ENCODE data around the gene SNX33. TPM values are rescaled to one million over a fixed set of nuclear protein-coding genes. Genes with fewer than 3 reads are reported as not detected.

Gene SNX33
- total and polyA plus RNA-seq, 2 of the 13 experiments (the other 11 are each of a cell fraction or from before 2014, with no cell fraction given) = 11.0 to 11.6 TPM

DNA sequence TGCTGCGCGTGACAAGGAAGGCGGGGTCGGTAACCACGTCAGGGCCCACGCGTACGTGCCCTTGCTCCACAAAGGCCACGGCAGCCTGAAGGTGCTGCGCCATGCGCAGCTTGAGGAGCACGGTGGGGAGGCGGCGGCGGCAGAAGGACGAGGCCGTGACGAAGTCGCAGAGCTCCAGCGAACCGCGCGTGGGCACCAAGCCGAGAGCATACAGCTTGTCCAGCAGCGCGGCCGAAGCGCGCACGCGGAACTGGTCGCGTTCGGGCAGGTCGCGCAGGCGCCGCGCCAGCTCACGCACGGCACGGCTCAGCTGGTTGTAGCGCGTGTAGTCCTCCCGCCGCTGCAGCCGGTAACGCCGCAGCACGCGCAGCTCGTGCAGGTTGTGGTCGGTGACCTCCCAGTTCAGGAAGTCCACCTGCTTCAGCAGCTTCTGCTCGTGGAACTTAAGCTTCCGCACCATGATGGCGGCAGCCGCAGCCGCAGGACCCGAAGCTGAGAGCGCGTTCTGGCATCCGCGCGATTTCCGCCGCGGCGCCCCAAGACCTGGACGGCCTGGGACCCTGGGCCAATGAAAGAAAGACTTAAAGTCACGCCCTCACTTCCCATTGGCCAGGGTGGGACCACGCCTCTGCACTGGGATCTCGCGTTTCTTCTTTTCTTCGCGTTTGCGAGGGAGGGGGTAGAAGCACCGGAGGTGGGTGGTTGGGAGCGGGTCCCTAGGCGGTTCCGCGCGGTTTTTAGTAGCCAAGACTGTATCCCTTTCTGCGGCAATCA is 7.8 kb upstream of the SNX33 start, which contains the start of gene IMP3 (continued):
- TF ChIP-seq, protein P1, sequence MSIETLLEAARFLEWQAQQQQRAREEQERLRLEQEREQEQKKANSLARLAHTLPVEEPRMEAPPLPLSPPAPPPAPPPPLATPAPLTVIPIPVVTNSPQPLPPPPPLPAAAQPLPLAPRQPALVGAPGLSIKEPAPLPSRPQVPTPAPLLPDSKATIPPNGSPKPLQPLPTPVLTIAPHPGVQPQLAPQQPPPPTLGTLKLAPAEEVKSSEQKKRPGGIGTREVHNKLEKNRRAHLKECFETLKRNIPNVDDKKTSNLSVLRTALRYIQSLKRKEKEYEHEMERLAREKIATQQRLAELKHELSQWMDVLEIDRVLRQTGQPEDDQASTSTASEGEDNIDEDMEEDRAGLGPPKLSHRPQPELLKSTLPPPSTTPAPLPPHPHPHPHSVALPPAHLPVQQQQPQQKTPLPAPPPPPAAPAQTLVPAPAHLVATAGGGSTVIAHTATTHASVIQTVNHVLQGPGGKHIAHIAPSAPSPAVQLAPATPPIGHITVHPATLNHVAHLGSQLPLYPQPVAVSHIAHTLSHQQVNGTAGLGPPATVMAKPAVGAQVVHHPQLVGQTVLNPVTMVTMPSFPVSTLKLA (IDR thresholded peaks at IDR 0.05) = peak; percentile 30; the same call in 1 of the 2 replicates
- TF ChIP-seq ZNF563 (CRISPR knock-in tag; IDR thresholded peaks at IDR 0.05) (peak; percentile 76), BATF2 (CRISPR knock-in tag; IDR thresholded peaks at IDR 0.05) (peak; percentile 50; the same call in 1 of the 2 replicates), ZBTB44 (CRISPR knock-in tag; IDR thresholded peaks at IDR 0.05) (peak; percentile 70; the same call in 1 of the 2 replicates), ZNF253 (CRISPR knock-in tag; IDR thresholded peaks at IDR 0.05; ENCODE audit: borderline replicate concordance) (no peak), UBTF (CRISPR knock-in tag; IDR thresholded peaks at IDR 0.05) (peak; percentile 93), ZNF629 (CRISPR knock-in tag; conservative IDR thresholded peaks at IDR 0.05) (peak; percentile 9), ZNF577 (CRISPR knock-in tag; IDR thresholded peaks at IDR 0.05; ENCODE audit: borderline replicate concordance, low read depth) (no peak), NR1H2 (CRISPR knock-in tag; IDR thresholded peaks at IDR 0.05; ENCODE audit: borderline replicate concordance, low read depth) (0 out of 2 replicates have a peak, but pooled peaks have one; percentile 68), SAFB2 (CRISPR knock-in tag; IDR thresholded peaks at IDR 0.05; ENCODE audit: borderline replicate concordance, low read depth) (no peak; the same call in 1 of the 2 replicates), ZNF256 (CRISPR knock-in tag; conservative IDR thresholded peaks at IDR 0.05) (peak; percentile 94), KDM3A (CRISPR knock-in tag; IDR thresholded peaks at IDR 0.05; ENCODE audit: low read depth) (peak; percentile 60; the same call in 1 of the 2 replicates), MZF1 (CRISPR knock-in tag; IDR thresholded peaks at IDR 0.05; ENCODE audit: borderline replicate concordance) (0 out of 2 replicates have a peak, but pooled peaks have one; percentile 45), MED1 (CRISPR knock-in tag; IDR thresholded peaks at IDR 0.05) (peak; percentile 83)
- TF ChIP-seq, protein P2, sequence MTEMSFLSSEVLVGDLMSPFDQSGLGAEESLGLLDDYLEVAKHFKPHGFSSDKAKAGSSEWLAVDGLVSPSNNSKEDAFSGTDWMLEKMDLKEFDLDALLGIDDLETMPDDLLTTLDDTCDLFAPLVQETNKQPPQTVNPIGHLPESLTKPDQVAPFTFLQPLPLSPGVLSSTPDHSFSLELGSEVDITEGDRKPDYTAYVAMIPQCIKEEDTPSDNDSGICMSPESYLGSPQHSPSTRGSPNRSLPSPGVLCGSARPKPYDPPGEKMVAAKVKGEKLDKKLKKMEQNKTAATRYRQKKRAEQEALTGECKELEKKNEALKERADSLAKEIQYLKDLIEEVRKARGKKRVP (CRISPR knock-in tag; IDR thresholded peaks at IDR 0.05) = no peak
- TF ChIP-seq, protein P3, sequence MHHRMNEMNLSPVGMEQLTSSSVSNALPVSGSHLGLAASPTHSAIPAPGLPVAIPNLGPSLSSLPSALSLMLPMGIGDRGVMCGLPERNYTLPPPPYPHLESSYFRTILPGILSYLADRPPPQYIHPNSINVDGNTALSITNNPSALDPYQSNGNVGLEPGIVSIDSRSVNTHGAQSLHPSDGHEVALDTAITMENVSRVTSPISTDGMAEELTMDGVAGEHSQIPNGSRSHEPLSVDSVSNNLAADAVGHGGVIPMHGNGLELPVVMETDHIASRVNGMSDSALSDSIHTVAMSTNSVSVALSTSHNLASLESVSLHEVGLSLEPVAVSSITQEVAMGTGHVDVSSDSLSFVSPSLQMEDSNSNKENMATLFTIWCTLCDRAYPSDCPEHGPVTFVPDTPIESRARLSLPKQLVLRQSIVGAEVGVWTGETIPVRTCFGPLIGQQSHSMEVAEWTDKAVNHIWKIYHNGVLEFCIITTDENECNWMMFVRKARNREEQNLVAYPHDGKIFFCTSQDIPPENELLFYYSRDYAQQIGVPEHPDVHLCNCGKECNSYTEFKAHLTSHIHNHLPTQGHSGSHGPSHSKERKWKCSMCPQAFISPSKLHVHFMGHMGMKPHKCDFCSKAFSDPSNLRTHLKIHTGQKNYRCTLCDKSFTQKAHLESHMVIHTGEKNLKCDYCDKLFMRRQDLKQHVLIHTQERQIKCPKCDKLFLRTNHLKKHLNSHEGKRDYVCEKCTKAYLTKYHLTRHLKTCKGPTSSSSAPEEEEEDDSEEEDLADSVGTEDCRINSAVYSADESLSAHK (CRISPR knock-in tag; IDR thresholded peaks at IDR 0.05; ENCODE audit: borderline replicate concordance) = no peak; the same call in 1 of the 2 replicates
